Effector memory CD4-positive, alpha-beta T cell (primary cell): ENCODE results near the gene PCBP1.
"Not testable (repeated sequence)": the region's sequence is repeated elsewhere in the genome, so short reads cannot be mapped to it uniquely, and the experiment has no call there.

ENCODE experiments used
- DNase-seq, 3 donors: peaks; one replicate each; pipeline ENCODE4 v3.0.0-alpha.2; 2020
- H3K27ac ChIP-seq: 2 replicates; pipeline ENCODE4 v1.7.0; 2013; ENCODE audit warnings: mild to moderate bottlenecking, low read length, moderate library complexity; ENCODE audit not compliant: insufficient read depth, poor library complexity, severe bottlenecking
- H3K27me3 ChIP-seq: replicated peaks from 2 replicates; pipeline ENCODE4 v1.7.0; 2013; ENCODE audit warnings: mild to moderate bottlenecking, low read length; ENCODE audit not compliant: insufficient read depth, control insufficient read depth, poor library complexity, severe bottlenecking
- H3K36me3 ChIP-seq: 2 replicates; pipeline ENCODE4 v1.7.0; 2013; ENCODE audit warnings: mild to moderate bottlenecking, low read length, moderate library complexity; ENCODE audit not compliant: control insufficient read depth, insufficient read depth
- H3K4me1 ChIP-seq: 2 replicates; pipeline ENCODE4 v1.7.0; 2013; ENCODE audit warnings: low read length, mild to moderate bottlenecking; ENCODE audit not compliant: control insufficient read depth, insufficient read depth, poor library complexity, severe bottlenecking
- H3K4me3 ChIP-seq: 2 replicates; pipeline ENCODE4 v1.7.0; 2013; ENCODE audit warnings: low read length, low read depth, mild to moderate bottlenecking; ENCODE audit not compliant: insufficient read depth, poor library complexity, severe bottlenecking
- H3K9me3 ChIP-seq: 2 replicates; pipeline ENCODE4 v1.7.0; 2013; ENCODE audit warnings: mild to moderate bottlenecking, low read length, moderate library complexity; ENCODE audit not compliant: control insufficient read depth

Gene PCBP1

GRCh38 chr2:70123051-70123828 is 36.0 kb downstream of the PCBP1 start:
- Histone ChIP-seq H3K4me3 (peak overlapping the region; percentile 66), H3K9me3 (no peaks in the 10 kb centered on the region), H3K27ac (peak overlapping the region; percentile 99), H3K36me3 (no peaks in the 10 kb centered on the region), H3K4me1 (peaks cover 40% of the 10 kb centered on the region), H3K27me3 (no peaks in the 10 kb centered on the region)
- DNase-seq = no peak

GRCh38 chr2:70123829-70124116 is 36.5 kb downstream of the PCBP1 start:
- Histone ChIP-seq H3K4me3 (peak overlapping the region; percentile 66), H3K36me3 (no peaks in the 10 kb centered on the region), H3K4me1 (peaks cover 40% of the 10 kb centered on the region), H3K27me3 (no peaks in the 10 kb centered on the region), H3K27ac (peak overlapping the region; percentile 99), H3K9me3 (no peaks in the 10 kb centered on the region)
- no peak for DNase-seq

- H3K27me3 ChIP-seq = no peaks in the 10 kb centered on the region
- H3K4me1 ChIP-seq = peaks cover 40% of the 10 kb centered on the region
- H3K9me3 ChIP-seq = no peaks in the 10 kb centered on the region
- H3K27ac ChIP-seq = peak overlapping the region; percentile 99
- no peaks in the 10 kb centered on the region for H3K36me3 ChIP-seq
- H3K4me3 ChIP-seq = peak overlapping the region; percentile 66
- DNase-seq = peak; percentile 48 to 54 (median 52)
Observed at GRCh38 chr2:70124983-70125480, 37.8 kb downstream of the PCBP1 start.

GRCh38 chr2:70125498-70125898 is 38.2 kb downstream of the PCBP1 start:
- Histone ChIP-seq H3K4me1 (peaks cover 40% of the 10 kb centered on the region), H3K9me3 (no peaks in the 10 kb centered on the region), H3K36me3 (no peaks in the 10 kb centered on the region), H3K4me3 (peak overlapping the region; percentile 66), H3K27ac (peak overlapping the region; percentile 99), H3K27me3 (no peaks in the 10 kb centered on the region)
- no peak for DNase-seq

GRCh38 chr2:70126413-70126812 is 39.1 kb downstream of the PCBP1 start:
- Histone ChIP-seq H3K27me3 (no peaks in the 10 kb centered on the region), H3K4me3 (no peak overlapping the region), H3K36me3 (no peaks in the 10 kb centered on the region), H3K9me3 (no peaks in the 10 kb centered on the region), H3K4me1 (peaks cover 47% of the 10 kb centered on the region), H3K27ac (peak overlapping the region; percentile 99)
- DNase-seq = no peak

- Histone ChIP-seq H3K4me1 (peaks cover 61% of the 10 kb centered on the region), H3K27ac (no peak overlapping the region), H3K9me3 (no peaks in the 10 kb centered on the region), H3K36me3 (no peaks in the 10 kb centered on the region), H3K4me3 (no peak overlapping the region), H3K27me3 (no peaks in the 10 kb centered on the region)
- DNase-seq = no peak
Observed at GRCh38 chr2:70128005-70128404, 40.7 kb downstream of the PCBP1 start.

- Histone ChIP-seq H3K4me3 (peak overlapping the region; percentile 20), H3K4me1 (peaks cover 66% of the 10 kb centered on the region), H3K27ac (peak overlapping the region; percentile 80)
- H3K36me3 ChIP-seq, H3K27me3 ChIP-seq, DNase-seq, H3K9me3 ChIP-seq: not testable (repeated sequence)
Observed at GRCh38 chr2:70131344-70132143, 44.3 kb downstream of the PCBP1 start.

- no peak for DNase-seq
- Histone ChIP-seq H3K36me3 (no peaks in the 10 kb centered on the region), H3K9me3 (no peaks in the 10 kb centered on the region), H3K27me3 (no peaks in the 10 kb centered on the region), H3K4me3 (peak overlapping the region; percentile 20), H3K27ac (peak overlapping the region; percentile 80), H3K4me1 (peaks cover 64% of the 10 kb centered on the region)
Observed at GRCh38 chr2:70132244-70133126, 45.2 kb downstream of the PCBP1 start.

- DNase-seq = no peak
- Histone ChIP-seq H3K9me3 (no peaks in the 10 kb centered on the region), H3K4me3 (peak overlapping the region; percentile 20), H3K4me1 (peaks cover 68% of the 10 kb centered on the region), H3K27me3 (no peaks in the 10 kb centered on the region), H3K27ac (peak overlapping the region; percentile 80), H3K36me3 (no peaks in the 10 kb centered on the region)
Observed at GRCh38 chr2:70133127-70133452, 45.8 kb downstream of the PCBP1 start.
